GM10248 (cell line): ENCODE data around the gene CEP128.

Source experiments
- CTCF ChIA-PET: fragments of 300-600 bp; sonication (Branson Sonifier 250); formaldehyde crosslinking; extraction: SDS; loops from one replicate; lab custom pipeline; 2021; ENCODE audit warnings: antibody characterized with exemption; lab: Yijun Ruan, JAX
- POLR2A ChIA-PET: fragments of 350-650 bp; sonication (Branson Sonifier 250); formaldehyde crosslinking; extraction: SDS; loops from one replicate; lab custom pipeline; 2020; ENCODE audit warnings: antibody characterized with exemption; lab: Yijun Ruan, JAX
- DNase-seq: peaks from one replicate; pipeline ENCODE4 v3.0.0; 2012; ENCODE audit errors: extremely low spot score
- TF ChIP-seq, protein P1 (sequence below): IDR thresholded peaks from 2 replicates; pipeline ENCODE4 v1.5.1; 2012; ENCODE audit warnings: mild to moderate bottlenecking, low read depth; ENCODE audit errors: extremely low read depth, missing control alignments, control extremely low read depth

Gene CEP128

GRCh38 chr14:80679273-80679672 is 262.3 kb downstream of the CEP128 start:
- TF ChIP-seq, protein P1, sequence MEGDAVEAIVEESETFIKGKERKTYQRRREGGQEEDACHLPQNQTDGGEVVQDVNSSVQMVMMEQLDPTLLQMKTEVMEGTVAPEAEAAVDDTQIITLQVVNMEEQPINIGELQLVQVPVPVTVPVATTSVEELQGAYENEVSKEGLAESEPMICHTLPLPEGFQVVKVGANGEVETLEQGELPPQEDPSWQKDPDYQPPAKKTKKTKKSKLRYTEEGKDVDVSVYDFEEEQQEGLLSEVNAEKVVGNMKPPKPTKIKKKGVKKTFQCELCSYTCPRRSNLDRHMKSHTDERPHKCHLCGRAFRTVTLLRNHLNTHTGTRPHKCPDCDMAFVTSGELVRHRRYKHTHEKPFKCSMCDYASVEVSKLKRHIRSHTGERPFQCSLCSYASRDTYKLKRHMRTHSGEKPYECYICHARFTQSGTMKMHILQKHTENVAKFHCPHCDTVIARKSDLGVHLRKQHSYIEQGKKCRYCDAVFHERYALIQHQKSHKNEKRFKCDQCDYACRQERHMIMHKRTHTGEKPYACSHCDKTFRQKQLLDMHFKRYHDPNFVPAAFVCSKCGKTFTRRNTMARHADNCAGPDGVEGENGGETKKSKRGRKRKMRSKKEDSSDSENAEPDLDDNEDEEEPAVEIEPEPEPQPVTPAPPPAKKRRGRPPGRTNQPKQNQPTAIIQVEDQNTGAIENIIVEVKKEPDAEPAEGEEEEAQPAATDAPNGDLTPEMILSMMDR, result no peak
- POLR2A ChIA-PET, result no interaction called here
- no peak for DNase-seq
- CTCF ChIA-PET, result no interaction called here

GRCh38 chr14:80678436-80678835 is 263.1 kb downstream of the CEP128 start:
- no peak for DNase-seq
- TF ChIP-seq, protein P1, result no peak
- POLR2A ChIA-PET, result no interaction called here
- CTCF ChIA-PET, result no interaction called here

DNA sequence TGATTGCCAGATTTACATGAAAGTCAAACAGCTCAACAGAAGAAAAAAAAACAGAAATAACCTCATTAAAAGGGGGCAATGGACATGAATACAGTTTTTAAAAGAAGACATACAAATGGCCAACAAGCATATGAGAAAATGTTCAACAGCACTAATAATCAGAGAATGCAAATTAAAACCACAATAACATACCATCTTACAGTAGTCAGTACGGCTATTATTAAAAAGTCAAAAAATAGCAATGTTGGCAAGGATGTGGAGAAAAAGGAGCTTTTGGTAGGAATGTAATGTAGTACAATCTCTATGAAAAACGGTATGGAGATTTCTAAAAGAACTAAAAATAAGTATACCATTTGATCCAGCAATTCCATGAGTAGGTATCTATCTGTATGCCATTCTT is 272.1 kb downstream of the CEP128 start:
- TF ChIP-seq, protein P1, result no peak
- POLR2A ChIA-PET, result no interaction called here
- DNase-seq, result no peak
- CTCF ChIA-PET, result no interaction called here

DNA sequence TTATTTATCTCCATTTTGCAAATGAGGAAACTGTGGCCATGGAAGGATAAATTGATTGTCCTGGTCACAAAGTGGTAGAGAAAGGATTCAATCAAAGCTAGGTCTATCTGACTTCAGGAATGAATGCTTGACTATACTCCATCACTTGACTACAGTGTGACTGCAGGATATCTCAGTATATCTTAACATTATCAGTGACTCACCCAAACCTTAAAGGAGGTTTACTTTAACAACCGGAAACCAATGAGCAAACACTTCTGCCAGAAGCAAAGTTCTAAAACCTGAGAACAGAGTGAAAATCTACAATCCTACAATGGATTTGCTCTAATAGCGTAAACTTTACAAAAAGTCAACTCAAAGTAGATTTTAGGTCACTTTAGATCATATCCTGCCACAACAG is 277.0 kb downstream of the CEP128 start:
- no peak for DNase-seq
- TF ChIP-seq, protein P1, result no peak
- ChIA-PET POLR2A (no interaction called here), CTCF (no interaction called here)

- ChIA-PET CTCF (no interaction called here), POLR2A (no interaction called here)
- no peak for DNase-seq
- TF ChIP-seq, protein P1, result no peak
These were observed 278.0 kb downstream of the CEP128 start for GRCh38 chr14:80663541-80663940.

- no peak for DNase-seq
- POLR2A ChIA-PET, result no interaction called here
- CTCF ChIA-PET, result interaction anchor here (1.4 kb wide), 1 partner anchor 26 kb away, joined by 3 read pairs; no protein-coding TSS in a partner anchor
- TF ChIP-seq, protein P1, result no peak
These were observed 281.8 kb downstream of the CEP128 start for GRCh38 chr14:80659783-80660182.

DNA sequence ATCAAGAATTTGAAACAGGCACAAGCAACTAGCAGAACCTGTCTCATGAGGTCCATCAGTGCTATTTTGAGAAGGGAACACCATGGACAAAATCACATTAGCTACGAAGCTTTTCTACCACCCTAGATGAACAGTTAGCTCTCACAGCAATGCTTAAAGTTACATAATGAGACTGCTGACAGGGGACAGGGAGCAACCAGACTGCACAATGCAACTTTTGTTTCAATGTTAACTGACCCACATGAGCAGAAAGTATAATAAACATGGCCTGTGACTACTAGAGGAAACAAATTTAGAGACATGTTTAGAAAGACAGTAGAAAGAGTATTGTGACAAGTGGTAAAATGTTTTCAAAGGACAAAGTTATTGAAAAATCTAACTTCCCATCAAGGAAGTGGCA is 282.8 kb downstream of the CEP128 start:
- ChIA-PET POLR2A (no interaction called here), CTCF (no interaction called here)
- TF ChIP-seq, protein P1, result no peak
- DNase-seq, result no peak
